OCI-LY1 (cell line): Measurements from ENCODE around the gene PKD2L1.

Experiments
- EZH2 ChIP-seq: fragments of 200-600 bp; sonication (generic), shearing (Covaris generic); IDR thresholded peaks from 2 replicates; pipeline ENCODE4 v1.8.0; 2017; ENCODE audit warnings: borderline replicate concordance, mixed run types, mild to moderate bottlenecking, antibody characterized with exemption, low read length, moderate library complexity, mixed read lengths
- TF ChIP-seq, protein P1 (sequence below): fragments of 200-600 bp; sonication (generic), shearing (Covaris generic); IDR thresholded peaks from 2 replicates; pipeline ENCODE4 v1.5.1; 2017; ENCODE audit warnings: mild to moderate bottlenecking, antibody characterized with exemption, low read length, moderate library complexity, mixed read lengths

DNA sequence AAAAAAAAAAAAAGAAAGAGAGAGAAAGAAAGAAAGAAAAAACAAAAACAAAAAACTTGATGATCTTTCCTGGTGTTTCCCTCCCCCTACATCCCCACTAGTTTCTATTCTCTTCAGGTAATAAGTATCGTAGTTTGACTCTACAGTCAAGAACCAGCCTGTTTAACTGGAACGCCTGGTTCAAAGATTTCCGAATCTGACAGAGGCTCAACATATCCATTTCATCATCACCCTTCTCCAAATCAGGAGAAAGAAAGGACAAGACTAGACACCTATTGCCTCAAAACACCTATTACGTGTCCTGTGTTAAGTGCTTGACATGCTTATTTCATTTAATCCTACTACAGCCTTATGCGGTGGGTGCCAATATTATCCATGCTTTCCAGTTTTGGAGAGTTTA is 23.2 kb downstream of the PKD2L1 start:
- TF ChIP-seq, protein P1, sequence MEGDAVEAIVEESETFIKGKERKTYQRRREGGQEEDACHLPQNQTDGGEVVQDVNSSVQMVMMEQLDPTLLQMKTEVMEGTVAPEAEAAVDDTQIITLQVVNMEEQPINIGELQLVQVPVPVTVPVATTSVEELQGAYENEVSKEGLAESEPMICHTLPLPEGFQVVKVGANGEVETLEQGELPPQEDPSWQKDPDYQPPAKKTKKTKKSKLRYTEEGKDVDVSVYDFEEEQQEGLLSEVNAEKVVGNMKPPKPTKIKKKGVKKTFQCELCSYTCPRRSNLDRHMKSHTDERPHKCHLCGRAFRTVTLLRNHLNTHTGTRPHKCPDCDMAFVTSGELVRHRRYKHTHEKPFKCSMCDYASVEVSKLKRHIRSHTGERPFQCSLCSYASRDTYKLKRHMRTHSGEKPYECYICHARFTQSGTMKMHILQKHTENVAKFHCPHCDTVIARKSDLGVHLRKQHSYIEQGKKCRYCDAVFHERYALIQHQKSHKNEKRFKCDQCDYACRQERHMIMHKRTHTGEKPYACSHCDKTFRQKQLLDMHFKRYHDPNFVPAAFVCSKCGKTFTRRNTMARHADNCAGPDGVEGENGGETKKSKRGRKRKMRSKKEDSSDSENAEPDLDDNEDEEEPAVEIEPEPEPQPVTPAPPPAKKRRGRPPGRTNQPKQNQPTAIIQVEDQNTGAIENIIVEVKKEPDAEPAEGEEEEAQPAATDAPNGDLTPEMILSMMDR, result no peak
- no peak for TF ChIP-seq EZH2
